ENCODE data around the gene CHID1.

GRCh38 chr11:858053-858761 is 52.4 kb downstream of the CHID1 start:
- TF ChIP-seq CTCF (IDR thresholded peaks at IDR 0.05; ENCODE audit: poor library complexity, severe bottlenecking) (no peak), EP300 (conservative IDR thresholded peaks at IDR 0.05; ENCODE audit: poor library complexity, severe bottlenecking) (no peak)

Data from neural cell (in vitro differentiated cells).